K562 (cell line): Measurements from ENCODE around the gene APC2. TPM values are rescaled to one million over a fixed set of nuclear protein-coding genes. Genes with fewer than 3 reads are reported as not detected.
A peak's percentile ranks its signal among the peaks of the same experiment; 100 is the strongest.

Experiments
- BRCA1 ChIP-seq, 2 experiments: fragments of 450-650 bp in 1 of 2; sonication (generic) in 1 of 2; formaldehyde crosslinking in 1 of 2; IDR thresholded peaks; 2 replicates each; pipeline versions ENCODE4 v1.5.0 to v1.6.1; 2017 to 2020; ENCODE audit warnings: mild to moderate bottlenecking in 1 of 2, missing genetic modification reagents in 1 of 2
- CBX1 ChIP-seq: sonication (generic); IDR thresholded peaks from 2 replicates; pipeline ENCODE4 v1.6.1; 2016; ENCODE audit warnings: antibody characterized with exemption, low read depth, mild to moderate bottlenecking
- CEBPB ChIP-seq: fragments of 450-650 bp; IDR thresholded peaks from 2 replicates; pipeline ENCODE4 v1.6.1; 2016; ENCODE audit warnings: missing genetic modification characterization, missing compliant biosample characterization
- GATAD2B ChIP-seq: fragments of 450-650 bp; IDR thresholded peaks from 2 replicates; pipeline ENCODE4 v1.6.1; 2017; ENCODE audit warnings: mild to moderate bottlenecking, borderline replicate concordance
- HCFC1 ChIP-seq: IDR thresholded peaks from 2 replicates; pipeline ENCODE4 v1.6.1; 2012; ENCODE audit warnings: low read depth, low read length, improper control_type of control experiment
- L3MBTL2 ChIP-seq: fragments of 450-650 bp; IDR thresholded peaks from 2 replicates; pipeline ENCODE4 v1.6.1; 2016; ENCODE audit warnings: mild to moderate bottlenecking, moderate library complexity
- LARP7 ChIP-seq: fragments of 450-650 bp; IDR thresholded peaks from 2 replicates; pipeline ENCODE4 v1.6.1; 2016
- NFE2 ChIP-seq: IDR thresholded peaks from 2 replicates; pipeline ENCODE4 v1.6.1; 2014; ENCODE audit warnings: antibody characterized with exemption, low read depth
- NR1H2 ChIP-seq: sonication (generic); formaldehyde crosslinking; IDR thresholded peaks from 2 replicates; pipeline ENCODE4 v1.4.0; 2020; ENCODE audit warnings: mild to moderate bottlenecking, missing genetic modification reagents
- OTX1 ChIP-seq: fragments of 450-650 bp; formaldehyde crosslinking; IDR thresholded peaks from 2 replicates; pipeline ENCODE4 v1.4.0; 2022; ENCODE audit warnings: mild to moderate bottlenecking
- RAD51 ChIP-seq: fragments of 450-650 bp; IDR thresholded peaks from 2 replicates; pipeline ENCODE4 v1.7.1; 2016; ENCODE audit warnings: low read depth, mild to moderate bottlenecking, borderline replicate concordance
- RBM34 ChIP-seq: fragments of 200-400 bp; formaldehyde crosslinking; IDR thresholded peaks from 2 replicates; pipeline ENCODE4 v1.6.1; 2018; ENCODE audit warnings: low read length, borderline replicate concordance; ENCODE audit not compliant: insufficient read depth
- SNIP1 ChIP-seq: fragments of 450-650 bp; IDR thresholded peaks from 2 replicates; pipeline ENCODE4 v1.7.1; 2017; ENCODE audit warnings: low read depth, mild to moderate bottlenecking
- STAT5A ChIP-seq: IDR thresholded peaks from 2 replicates; pipeline ENCODE4 v1.6.1; 2012; ENCODE audit warnings: low read length, inconsistent platforms, borderline replicate concordance
- ZFP36 ChIP-seq: fragments of 150-350 bp; IDR thresholded peaks from 2 replicates; pipeline ENCODE4 v1.6.1; 2018; ENCODE audit warnings: low read length, low read depth; ENCODE audit not compliant: partially characterized antibody
- ZNF197 ChIP-seq: fragments of 200-800 bp; sonication (Bioruptor generic); IDR thresholded peaks from 2 replicates; pipeline ENCODE4 v1.6.1; 2016; ENCODE audit warnings: low read depth, missing genetic modification characterization, missing compliant biosample characterization
- ZSCAN29 ChIP-seq: fragments of 450-650 bp; IDR thresholded peaks from 2 replicates; pipeline ENCODE4 v1.6.1; 2017
- polyA plus RNA-seq, 8 experiments: library from polyadenylated mRNA; depleted of rRNA in 4 of 8; stranded (reverse) in 5 of 8; unstranded in 3 of 8; fragments of >200 nt; fragmentation: Nextera tagmentation in 2 of 8; fragmentation: Illumina TruSeq in 1 of 8; extraction: Ambion mirVana in 2 of 8; extraction: Trizol in 1 of 8; gene quantifications; 2 replicates each; pipeline versions ENCODE4 v1.2.1 to v1.2.3, GENCODE V29; 2011 to 2014; ENCODE audit warnings: inconsistent platforms in 1 of 8, missing spikeins in 1 of 8
- total RNA-seq, 7 experiments: library from RNA; depleted of rRNA in 6 of 7; stranded (reverse); fragments of >200 nt in 6 of 7; fragmentation: Illumina TruSeq in 2 of 7; extraction: Trizol in 2 of 7; gene quantifications; 2 replicates each; pipeline versions ENCODE4 v1.2.1 to v1.2.3, GENCODE V29; 2011 to 2021; ENCODE audit warnings: low replicate concordance in 1 of 7
- TF ChIP-seq, protein P1 (sequence below), 3 experiments: fragments of 200-800 bp in 1 of 3; fragments of 250-450 bp in 1 of 3; fragments of 450-650 bp in 1 of 3; sonication (Bioruptor Pico) in 1 of 3; sonication (Bioruptor generic) in 1 of 3; formaldehyde crosslinking in 1 of 3; IDR thresholded peaks; 2 replicates each; pipeline versions ENCODE4 v1.6.1 to v1.8.0; 2016 to 2022; ENCODE audit warnings: mild to moderate bottlenecking in 2 of 3, missing genetic modification characterization in 2 of 3, missing compliant biosample characterization in 1 of 3, moderate library complexity in 1 of 3
- TF ChIP-seq, protein P2 (sequence below): fragments of 250-450 bp; sonication (Bioruptor Pico); IDR thresholded peaks from 2 replicates; pipeline ENCODE4 v1.5.0; 2021; ENCODE audit warnings: mild to moderate bottlenecking, borderline replicate concordance

APC2 gene
- total and polyA plus RNA-seq, 9 of the 15 experiments (the other 6 are each of a cell fraction or from before 2014, with no cell fraction given): 0.01 to 0.40 (median 0.05) TPM; not detected in 3

DNA sequence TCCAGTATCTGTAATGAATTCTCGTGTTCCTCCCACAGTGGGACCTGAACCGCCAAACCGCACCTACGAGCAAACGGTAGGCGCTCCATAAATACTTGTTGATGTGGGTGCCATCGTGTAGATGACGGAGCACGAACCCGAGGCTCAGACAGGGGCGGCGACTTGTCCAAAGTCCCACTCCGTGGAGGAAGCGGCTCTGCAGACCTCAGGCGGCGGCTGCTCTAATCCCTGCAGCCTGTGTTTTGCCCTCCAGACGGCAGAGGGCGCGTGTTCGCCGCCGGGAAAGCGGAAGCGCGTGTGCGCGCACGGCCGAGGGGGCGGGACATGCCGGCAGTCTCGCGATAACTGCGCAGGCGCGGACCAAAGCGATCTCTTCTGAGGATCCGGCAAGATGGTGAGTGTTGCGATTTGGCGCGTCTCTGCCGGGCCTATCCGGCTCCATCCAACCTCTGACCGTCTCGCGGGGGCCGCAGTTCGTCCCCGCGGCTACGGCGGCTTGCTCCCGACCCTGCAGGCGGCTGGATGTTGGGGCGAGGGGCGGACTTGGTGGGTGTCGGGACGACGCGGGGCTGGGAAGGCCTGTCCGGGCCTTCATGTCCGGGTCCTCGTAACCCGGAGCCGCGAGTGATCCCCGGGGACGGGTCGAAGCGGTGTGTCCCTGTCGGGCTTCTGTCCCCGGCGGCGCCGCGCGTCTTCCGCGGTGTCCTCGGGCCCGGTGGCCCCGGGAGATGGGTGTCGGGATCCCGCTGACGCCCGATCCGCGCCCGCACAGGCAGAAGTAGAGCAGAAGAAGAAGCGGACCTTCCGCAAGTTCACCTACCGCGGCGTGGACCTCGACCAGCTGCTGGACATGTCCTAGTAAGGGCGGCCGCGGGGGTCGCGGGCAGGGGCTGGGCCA, 11.6 kb upstream of the APC2 start, which contains the start of gene RPS15 (continued):
- TF ChIP-seq, protein P1, sequence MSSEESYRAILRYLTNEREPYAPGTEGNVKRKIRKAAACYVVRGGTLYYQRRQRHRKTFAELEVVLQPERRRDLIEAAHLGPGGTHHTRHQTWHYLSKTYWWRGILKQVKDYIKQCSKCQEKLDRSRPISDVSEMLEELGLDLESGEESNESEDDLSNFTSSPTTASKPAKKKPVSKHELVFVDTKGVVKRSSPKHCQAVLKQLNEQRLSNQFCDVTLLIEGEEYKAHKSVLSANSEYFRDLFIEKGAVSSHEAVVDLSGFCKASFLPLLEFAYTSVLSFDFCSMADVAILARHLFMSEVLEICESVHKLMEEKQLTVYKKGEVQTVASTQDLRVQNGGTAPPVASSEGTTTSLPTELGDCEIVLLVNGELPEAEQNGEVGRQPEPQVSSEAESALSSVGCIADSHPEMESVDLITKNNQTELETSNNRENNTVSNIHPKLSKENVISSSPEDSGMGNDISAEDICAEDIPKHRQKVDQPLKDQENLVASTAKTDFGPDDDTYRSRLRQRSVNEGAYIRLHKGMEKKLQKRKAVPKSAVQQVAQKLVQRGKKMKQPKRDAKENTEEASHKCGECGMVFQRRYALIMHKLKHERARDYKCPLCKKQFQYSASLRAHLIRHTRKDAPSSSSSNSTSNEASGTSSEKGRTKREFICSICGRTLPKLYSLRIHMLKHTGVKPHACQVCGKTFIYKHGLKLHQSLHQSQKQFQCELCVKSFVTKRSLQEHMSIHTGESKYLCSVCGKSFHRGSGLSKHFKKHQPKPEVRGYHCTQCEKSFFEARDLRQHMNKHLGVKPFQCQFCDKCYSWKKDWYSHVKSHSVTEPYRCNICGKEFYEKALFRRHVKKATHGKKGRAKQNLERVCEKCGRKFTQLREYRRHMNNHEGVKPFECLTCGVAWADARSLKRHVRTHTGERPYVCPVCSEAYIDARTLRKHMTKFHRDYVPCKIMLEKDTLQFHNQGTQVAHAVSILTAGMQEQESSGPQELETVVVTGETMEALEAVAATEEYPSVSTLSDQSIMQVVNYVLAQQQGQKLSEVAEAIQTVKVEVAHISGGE (CRISPR knock-in tag; IDR thresholded peaks at IDR 0.05): 0 out of 6 replicates have a peak, but pooled peaks of 2 of the 3 experiments have one; percentile 13 to 61
- TF ChIP-seq, protein P2, sequence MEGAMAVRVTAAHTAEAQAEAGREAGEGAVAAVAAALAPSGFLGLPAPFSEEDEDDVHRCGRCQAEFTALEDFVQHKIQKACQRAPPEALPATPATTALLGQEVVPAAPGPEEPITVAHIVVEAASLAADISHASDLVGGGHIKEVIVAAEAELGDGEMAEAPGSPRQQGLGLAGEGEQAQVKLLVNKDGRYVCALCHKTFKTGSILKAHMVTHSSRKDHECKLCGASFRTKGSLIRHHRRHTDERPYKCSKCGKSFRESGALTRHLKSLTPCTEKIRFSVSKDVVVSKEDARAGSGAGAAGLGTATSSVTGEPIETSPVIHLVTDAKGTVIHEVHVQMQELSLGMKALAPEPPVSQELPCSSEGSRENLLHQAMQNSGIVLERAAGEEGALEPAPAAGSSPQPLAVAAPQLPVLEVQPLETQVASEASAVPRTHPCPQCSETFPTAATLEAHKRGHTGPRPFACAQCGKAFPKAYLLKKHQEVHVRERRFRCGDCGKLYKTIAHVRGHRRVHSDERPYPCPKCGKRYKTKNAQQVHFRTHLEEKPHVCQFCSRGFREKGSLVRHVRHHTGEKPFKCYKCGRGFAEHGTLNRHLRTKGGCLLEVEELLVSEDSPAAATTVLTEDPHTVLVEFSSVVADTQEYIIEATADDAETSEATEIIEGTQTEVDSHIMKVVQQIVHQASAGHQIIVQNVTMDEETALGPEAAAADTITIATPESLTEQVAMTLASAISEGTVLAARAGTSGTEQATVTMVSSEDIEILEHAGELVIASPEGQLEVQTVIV (CRISPR knock-in tag): no peak
- TF ChIP-seq ZSCAN29: no peak
- TF ChIP-seq GATAD2B: peak; percentile 65; the same call in 1 of the 2 replicates
- no peak for TF ChIP-seq ZNF197
- TF ChIP-seq RAD51: peak; percentile 49; the same call in 1 of the 2 replicates
- peak; percentile 23; the same call in 1 of the 2 replicates for TF ChIP-seq NFE2
- no peak for TF ChIP-seq BRCA1 (IDR thresholded peaks at IDR 0.05)
- TF ChIP-seq BRCA1 (CRISPR knock-in tag; IDR thresholded peaks at IDR 0.05): 0 out of 2 replicates have a peak, but pooled peaks have one; percentile 74
- TF ChIP-seq RBM34: no peak
- peak; percentile 75; the same call in 1 of the 2 replicates for TF ChIP-seq LARP7
- no peak; the same call in 1 of the 2 replicates for TF ChIP-seq STAT5A
- peak; percentile 72; the same call in 1 of the 2 replicates for TF ChIP-seq SNIP1
- TF ChIP-seq HCFC1: peak; percentile 79
- TF ChIP-seq CEBPB (tag): no peak
- no peak for TF ChIP-seq OTX1 (CRISPR knock-in tag)
- TF ChIP-seq ZFP36: peak; percentile 52
- peak; percentile 85 for TF ChIP-seq CBX1
- TF ChIP-seq L3MBTL2: peak; percentile 78
- TF ChIP-seq NR1H2 (CRISPR knock-in tag): 0 out of 2 replicates have a peak, but pooled peaks have one; percentile 57
